GM13976 (cell line): ENCODE measurements around the gene LIN7A.

Source experiments
- DNase-seq: peaks from one replicate; pipeline ENCODE4 v3.0.0; 2012; ENCODE audit warnings: low spot score
- CTCF ChIP-seq: IDR thresholded peaks from 2 replicates; pipeline ENCODE4 v1.5.1; 2012; ENCODE audit warnings: borderline replicate concordance, mild to moderate bottlenecking; ENCODE audit not compliant: insufficient read depth; ENCODE audit errors: extremely low read depth, missing control alignments, control extremely low read depth
- in situ Hi-C: fragments of 300-500 bp; cut with MboI; formaldehyde crosslinking; loops from one replicate; pipeline ENCODE4 v1.12.0; 2022; ENCODE audit warnings: low sequenced_read_pairs, mixed read lengths, inconsistent platforms; ENCODE audit not compliant: unreplicated experiment

LIN7A gene

GRCh38 chr12:80937391-80938238, at the start of gene LIN7A:
Gene LIN7A, minus strand, starts transcription at chr12:80937934. Its CDS starts 212 bp downstream, at chr12:80937722.
- peak; percentile 42 for DNase-seq
- no peak for TF ChIP-seq CTCF
- in situ Hi-C loops = no loop called here

- no peak for TF ChIP-seq CTCF
- no peak for DNase-seq
- in situ Hi-C loops = no loop called here
Observed at GRCh38 chr12:80986224-80986623, 48.5 kb upstream of the LIN7A start.

- DNase-seq = no peak
- in situ Hi-C loops = no loop called here
Observed at GRCh38 chr12:80979816-80980215, 42.1 kb upstream of the LIN7A start.

GRCh38 chr12:80979251-80979650, 41.5 kb upstream of the LIN7A start:
- DNase-seq = no peak
- in situ Hi-C loops = no loop called here
- no peak for TF ChIP-seq CTCF

More at GRCh38 chr12:80979816-80980215, 42.1 kb upstream of the LIN7A start:
- no peak for TF ChIP-seq CTCF

GRCh38 chr12:80977346-80977745, 39.6 kb upstream of the LIN7A start:
- no peak for TF ChIP-seq CTCF
- in situ Hi-C loops = no loop called here
- no peak for DNase-seq

- in situ Hi-C loops = no loop called here
- DNase-seq = no peak
- no peak for TF ChIP-seq CTCF
Observed at GRCh38 chr12:80968326-80968725, 30.6 kb upstream of the LIN7A start.
